ENCODE measurements around the gene VLDLR. TPM values are rescaled to one million over a fixed set of nuclear protein-coding genes. Genes with fewer than 3 reads are reported as not detected.

VLDLR gene
- total RNA-seq, 1 donor from 2014 or later, result 7.3 TPM

Other genes starting within 250 kb of the VLDLR start
- gene KCNV2, start 95.7 kb downstream of the VLDLR start, total RNA-seq, result not detected in 2 replicates
- gene PUM3, start 222.3 kb downstream of the VLDLR start, total RNA-seq, result 19.8 and 29.2 TPM in 2 replicates